NCI-H187 (cell line): Measurements from ENCODE around the gene PRRC1.
"Not testable (repeated sequence)": the region's sequence is repeated elsewhere in the genome, so short reads cannot be mapped to it uniquely, and the experiment has no call there.

Source experiments
- DNase-seq, 2 experiments: peaks; one replicate each; lab custom pipeline; 2025; lab: John Stamatoyannopoulos, UW

Gene PRRC1

DNA sequence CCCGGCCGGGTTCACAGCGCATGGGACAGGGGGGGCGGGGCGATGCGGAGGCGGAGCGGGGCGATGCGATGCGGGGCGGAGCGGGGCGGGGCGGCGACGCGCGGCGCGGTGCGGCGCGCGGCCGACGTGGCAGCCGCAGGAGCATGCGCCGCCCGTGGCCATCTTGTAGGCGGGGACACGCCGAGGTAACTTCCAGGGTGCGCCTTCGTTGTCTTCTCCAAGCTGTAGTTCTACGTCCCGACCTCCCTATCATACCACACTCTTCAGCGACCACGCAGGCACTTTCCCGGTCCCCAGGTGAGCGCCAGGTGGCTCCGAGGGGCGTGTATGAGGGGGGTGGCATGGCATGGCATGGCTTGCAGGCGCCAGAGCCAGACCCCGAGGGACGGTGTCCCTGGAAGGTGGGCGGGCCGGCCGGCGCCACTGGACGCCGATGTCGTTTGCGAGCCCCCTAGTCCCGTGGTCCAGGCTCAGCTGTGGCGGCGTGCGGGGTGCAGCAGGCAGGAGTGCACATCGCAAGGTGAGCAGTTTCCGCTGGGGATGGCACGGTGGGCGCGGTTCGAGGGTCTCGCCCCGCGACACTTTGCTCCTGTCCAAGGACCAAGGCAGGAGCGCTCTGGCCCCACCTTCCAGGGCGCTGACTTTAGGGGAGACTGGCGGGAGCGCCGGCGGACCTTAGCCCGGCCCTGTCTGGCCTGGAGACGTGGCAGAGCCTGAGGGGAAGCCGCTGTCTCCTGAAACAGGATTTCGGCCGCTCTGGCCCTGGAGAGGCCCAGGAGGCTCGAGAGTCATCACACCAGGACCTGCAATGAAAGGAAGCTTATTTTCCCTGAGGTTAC, at the start of gene PRRC1:
Gene PRRC1 (plus strand): TSS at position 161 of the 839 bp plus-strand sequence. CDS start 5,840 bp downstream, outside the sequence.
- DNase-seq, result peak; percentile 9 to 49

DNA sequence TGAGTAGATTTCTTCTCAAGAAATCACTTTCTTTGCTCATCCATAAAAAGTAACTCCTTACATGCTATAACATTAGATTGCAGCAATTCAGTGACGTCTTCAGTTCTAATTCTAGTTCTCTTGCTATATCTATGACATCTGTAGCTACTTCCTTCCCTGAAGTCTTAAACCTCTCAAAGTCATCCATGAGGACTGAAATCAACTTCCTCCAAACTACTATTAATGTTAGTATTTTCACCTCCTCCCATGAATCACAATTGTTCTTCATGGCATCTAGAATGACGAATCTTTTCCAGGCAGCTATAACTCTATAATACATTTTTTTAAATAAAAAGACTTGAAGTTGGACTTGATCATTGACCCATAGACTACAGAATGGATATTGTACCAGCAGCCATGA, 46.2 kb upstream of the PRRC1 start:
- no peak for DNase-seq

DNA sequence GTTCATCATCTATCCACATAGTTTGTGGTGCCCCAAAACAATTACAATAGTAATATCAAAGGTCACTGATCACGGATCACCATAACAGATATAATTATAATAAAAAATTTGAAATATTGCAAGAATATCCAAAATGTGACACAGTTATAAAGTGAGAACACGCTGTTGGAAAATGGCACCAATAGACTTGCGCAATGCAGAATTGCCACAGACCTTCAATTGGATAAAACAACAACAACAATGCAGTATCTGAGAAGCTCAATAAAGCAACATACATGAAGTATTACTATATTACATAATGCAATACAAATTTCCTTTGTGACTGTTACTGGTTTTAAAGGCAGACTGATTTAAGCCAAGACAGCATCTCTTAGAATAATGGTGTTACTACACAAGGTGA, 44.7 kb upstream of the PRRC1 start:
- no peak for DNase-seq

DNA sequence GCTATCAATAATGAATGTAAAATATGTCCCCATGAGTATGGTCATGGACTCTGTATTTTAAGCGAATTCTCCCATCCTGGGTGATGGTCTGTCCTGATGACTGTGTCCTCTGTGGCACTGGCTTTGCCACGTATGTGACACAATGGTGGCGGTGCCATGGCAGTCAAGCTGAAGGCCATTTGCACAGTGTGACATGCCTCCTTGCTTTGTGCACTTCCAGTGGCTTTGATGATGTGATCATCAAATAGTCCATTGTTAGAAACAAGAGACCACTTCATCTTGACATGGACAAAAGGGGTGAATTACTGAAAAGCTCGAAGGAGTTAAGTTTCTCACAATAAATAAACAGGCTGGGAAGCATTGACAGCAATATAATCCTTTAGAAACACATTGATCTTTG, 31.0 kb upstream of the PRRC1 start:
- no peak for DNase-seq

DNA sequence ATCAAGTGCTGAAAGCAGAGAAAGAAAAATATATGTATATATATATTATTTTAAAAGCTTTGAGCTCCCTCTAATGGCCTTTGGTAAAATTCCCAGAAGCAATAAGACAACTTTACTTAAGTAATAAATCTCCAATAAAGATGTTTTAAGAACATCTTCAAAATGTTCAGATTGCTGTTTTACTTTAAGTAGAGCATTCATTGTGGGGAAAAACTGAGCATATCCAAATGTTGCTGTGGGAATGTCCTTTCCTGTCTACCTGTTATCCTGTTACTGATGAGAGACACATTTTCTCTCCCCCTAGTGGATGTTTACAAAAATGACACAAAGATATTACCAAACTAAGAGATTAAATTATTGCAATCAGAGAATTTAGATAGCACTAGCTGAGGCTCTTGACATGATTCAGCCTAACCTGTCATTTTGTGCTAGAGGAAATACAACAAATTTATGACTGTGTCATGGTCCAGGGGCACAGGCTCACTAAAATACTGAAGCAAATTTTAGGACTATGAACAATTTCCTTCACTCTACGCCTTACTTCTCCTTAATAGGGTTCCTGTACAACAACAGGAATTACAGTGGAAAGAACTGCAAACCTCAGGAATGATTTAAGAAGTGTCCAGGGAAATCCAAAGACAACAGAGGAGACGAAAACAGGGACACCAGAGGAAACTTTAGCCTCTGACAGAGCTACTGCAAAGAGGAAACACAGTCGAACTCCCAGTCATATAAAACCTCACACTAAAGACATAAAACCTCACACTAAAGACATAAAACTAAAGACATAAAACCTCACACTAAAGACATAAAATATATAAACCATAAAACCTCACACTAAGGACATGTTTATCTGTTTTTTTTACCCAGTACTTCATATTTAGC, 24.3 kb upstream of the PRRC1 start:
- DNase-seq, result peak in 1 of 2 experiments; percentile 19

DNA sequence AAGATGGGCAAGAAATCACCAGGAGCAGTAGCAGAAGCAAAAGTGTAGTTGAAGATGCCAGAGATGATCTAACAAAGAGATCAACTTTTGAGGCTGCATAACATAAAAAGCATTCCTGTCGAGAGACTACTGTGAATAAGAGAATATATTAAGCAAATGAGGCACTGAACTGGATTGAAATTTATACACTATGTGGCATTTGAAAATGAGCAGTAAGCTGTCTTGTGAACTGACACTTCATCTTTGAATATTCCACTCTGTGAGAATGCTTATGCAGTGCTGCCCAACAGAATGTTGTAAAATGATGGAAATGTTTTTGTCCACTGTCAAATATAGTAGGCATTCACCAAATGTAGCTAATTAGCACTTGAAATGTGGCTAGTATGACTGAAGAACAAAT, 18.9 kb upstream of the PRRC1 start:
- DNase-seq, result no peak

DNA sequence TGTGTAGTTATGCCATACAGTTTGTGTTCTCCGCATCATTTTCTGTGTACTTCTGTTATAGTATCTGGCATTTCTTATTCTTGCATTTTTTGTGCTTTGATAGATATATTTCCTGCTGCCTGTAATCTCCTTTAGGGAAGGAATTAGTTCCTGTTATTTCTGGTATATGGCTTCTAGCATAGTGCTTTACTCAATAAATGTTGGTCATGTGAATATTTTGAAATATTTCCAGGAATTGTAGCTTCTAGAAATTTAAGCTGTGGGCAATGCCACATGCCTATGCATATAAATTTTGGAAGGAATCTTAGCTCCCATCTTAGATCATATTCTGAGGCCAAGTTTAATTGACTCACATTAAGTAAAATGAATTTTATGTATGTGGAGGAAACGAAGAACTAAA, 11.5 kb upstream of the PRRC1 start:
- DNase-seq, result no peak

DNA sequence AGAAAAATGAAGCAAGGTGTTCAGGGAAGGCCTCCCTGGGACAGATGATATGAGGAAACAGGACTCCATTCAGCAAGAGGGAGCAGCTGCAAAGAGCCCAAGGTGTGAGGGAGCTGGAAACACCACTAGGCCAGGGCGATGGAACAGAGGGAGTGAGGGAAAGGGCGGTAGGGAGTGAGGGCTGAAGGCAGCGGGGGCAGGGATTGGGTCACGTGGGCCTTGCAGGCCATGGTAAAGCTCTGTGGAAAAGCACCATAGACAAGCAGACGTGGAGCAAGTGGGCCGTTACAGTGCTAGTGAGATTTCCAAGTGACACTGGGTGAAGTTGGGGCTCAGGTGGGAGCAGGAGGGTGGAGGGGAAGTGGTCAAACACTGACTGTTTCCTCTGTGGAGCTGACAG, 10.8 kb upstream of the PRRC1 start:
- DNase-seq, result no peak

DNA sequence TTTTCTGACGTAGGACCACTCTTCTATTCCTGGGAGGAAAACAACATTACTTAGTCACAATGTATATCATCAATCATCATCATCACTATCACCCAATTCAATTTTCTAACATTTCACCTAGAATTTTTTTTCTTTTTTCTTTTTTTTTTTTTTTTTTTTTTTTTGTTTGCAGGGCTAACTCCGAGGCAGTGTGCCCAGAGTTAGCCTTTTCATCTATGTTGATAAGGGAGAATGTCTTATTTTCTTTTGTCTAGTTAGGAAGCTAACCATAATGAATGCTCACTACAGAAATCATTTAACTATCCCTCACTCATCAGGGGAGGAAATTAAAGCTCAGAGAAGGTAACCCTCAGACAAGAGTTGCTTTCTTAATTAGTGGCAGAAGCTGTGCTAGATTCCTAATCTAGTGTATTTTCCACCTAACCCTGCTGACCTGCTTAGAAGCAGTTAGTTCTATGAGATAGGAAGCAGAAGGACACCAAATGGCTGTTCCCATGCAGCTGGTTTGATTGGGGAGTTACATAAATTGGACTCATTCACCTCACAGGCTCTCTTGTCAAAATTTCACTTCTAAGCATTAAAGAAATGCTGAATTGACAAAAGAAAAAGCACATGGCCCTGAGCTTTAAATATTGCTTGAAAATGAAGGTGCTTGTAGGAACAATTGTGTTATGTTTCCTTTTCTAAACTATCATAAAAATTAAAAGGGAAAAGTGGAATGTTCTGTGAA, 8.6 kb upstream of the PRRC1 start:
- no peak for DNase-seq

DNA sequence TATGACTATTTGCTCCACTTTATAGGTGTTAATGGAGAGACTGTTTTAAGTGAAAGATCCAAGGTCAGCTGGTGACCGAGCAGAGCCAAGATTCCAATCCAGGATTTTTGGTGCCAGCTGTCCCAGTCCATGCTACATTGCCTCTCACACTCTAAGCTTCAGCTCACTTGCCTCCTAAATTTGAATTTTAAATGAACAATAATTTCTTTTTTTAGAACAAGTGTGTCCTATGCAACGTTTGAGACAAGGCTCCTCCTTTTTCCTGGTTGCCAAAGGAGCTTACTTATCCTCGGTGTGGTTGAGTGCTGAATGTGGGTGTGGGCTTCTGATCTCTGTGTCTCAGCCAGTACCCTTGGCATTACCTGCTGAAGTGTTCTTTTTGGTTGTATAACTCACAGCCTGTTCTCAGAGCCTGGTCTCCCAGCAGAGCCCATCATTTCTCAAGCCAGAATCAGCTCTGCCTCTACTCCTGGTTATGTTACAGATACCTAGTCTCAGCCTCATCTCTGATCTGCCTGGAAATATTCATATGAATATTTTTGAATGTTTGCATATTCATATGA, 4.0 kb upstream of the PRRC1 start:
- DNase-seq, result no peak

DNA sequence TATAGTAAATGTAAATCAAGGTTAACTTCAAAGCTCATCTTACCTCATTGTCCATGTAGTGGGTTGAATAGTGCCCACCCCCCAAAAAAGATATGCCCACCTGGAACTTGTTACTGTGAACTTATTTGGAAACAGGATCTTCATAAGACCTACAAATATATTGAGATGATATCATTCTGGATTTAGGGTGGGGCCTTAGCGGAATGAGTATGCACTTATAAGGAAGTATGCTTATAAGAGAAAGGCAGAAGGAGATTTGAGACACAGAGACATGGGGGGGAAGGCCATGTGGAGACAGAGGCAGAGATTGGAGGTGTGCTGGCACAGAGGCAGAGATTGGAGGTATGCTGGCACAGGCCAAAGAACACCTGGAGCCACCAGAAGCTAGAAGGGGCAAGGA, 2.6 kb upstream of the PRRC1 start:
- DNase-seq, result no peak

DNA sequence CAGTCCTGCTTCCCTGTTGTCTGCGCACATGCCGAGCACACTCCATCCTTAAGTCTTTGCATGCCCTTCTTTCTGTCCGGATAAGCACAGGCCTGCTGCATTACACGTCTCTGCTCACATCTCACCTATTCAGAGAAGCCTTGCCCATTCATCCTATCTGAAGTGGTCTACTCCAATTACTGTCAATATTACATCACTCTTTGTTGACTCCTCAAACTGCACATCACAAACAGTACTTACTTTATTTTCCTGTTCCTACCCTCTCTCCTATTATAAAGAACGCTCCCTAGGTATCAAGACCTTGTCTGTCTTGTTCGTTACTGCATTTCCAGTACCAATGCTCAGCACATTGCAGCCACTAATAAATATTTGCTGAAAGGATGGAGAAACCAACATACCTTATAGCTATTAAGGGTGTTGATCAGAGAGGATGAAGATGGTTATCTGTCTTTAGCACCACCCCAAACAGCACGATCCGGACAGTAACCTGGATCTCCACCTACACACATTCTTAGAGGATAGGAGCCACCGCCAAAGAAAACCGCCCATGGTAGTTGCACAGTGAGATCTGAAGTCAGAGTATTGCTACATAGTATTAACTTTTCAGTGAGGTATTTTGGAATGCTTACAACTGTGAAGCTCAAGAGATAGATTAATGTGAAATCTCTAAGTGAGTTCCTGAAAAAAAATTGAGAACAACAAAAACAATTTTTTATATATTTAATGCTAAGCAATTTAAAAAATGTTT, 1.6 kb upstream of the PRRC1 start:
- DNase-seq, result no peak

DNA sequence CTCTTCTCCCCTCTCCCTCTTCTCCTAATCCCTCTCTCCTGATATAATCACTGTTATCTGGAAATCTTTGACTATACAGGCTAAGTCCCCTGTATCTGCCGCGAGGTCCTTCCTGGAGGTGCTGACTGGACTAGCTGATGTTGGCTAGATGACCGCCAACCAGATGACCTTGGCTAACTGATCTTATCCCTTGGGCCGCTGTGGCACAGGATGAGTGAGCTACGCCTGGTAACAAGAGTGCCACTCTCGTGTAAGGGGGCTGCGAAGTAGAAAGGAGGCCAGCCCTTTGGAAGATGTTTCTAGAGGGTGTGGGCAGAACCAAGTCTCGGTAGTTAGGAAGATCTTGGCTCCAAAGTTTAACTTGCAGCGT, 345 bp upstream of the PRRC1 start:
- DNase-seq, result no peak

DNA sequence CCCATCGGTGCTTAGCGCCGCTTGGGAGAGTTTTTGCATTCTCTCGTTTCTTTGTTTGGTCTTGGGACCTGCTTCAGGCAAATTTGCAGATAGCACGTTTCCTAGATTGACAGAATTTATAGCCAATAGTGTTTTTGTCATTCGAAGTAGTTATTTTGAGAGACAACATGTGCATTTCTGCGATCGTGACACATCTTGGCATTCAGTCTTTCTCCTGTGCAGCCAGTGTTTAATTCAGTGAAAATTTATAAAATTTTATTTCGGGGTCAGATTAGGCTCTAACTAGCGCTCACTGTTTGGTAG, 830 bp downstream of the PRRC1 start:
- DNase-seq, result no peak

DNA sequence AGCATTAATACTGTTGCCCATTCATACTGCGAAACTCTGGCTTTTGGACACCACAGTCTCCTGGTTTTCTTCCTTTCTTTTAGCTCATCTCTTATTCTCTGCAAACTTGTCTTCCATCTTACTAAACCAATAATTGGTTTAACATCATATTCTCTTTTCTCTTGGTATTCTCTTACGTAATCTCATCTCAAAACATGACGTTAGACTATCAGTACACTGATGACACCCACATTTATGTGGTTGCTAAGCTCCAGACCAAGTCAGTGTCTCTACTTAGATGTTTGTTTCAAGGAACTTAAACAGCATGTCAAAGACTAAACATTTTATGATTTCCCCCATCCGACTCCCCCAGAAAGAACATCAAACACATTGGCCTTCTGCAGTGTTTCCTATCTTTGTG, 2.1 kb downstream of the PRRC1 start:
- no peak for DNase-seq

DNA sequence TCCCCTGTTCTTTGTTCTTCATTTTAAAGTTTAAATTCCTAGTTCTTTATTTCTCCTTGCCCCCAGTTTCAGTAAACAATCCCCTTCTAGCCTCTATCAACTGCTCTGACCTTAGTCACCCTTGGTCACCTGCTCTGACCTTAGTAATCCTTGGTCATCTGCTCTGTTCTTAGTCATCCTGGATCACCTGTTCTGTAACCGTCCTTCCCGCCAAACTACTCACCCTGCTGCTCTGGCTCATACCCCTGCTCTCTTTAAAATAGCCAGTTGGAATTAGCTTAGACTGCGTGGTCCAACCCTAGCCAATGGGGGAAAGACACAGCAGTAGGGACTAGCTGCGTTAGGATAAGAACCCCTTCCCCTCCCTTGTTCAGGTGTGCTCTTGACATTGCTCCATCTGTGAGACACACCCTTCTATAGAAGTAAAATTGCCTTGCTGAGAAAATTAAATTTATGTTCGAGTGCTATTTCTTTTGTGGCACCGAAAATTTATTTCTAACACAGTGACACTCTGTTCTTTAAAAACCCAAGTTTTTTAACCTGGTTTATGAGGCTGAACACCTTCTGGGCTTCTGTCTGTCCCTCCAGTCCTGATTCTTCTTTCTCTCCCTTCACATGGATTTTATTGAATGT, 3.8 kb downstream of the PRRC1 start:
- no peak for DNase-seq

DNA sequence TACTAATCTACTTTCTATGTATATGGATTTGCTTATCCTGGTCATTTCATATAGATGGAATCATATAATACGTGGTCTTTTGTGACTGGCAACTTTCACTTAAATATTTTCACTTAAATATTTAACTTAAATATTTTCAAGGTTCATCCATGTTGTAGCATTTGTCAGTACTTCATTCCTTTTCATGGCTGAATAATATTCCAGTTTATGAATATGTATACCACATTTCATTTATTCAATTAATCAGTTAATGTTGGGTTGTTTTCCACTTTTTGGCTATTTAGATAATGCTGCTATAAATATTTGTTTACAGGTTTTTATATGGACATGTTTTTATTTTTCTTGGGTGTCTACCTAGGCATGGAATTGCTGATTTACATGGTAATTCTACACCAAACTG, 7.7 kb downstream of the PRRC1 start:
- DNase-seq, result no peak

DNA sequence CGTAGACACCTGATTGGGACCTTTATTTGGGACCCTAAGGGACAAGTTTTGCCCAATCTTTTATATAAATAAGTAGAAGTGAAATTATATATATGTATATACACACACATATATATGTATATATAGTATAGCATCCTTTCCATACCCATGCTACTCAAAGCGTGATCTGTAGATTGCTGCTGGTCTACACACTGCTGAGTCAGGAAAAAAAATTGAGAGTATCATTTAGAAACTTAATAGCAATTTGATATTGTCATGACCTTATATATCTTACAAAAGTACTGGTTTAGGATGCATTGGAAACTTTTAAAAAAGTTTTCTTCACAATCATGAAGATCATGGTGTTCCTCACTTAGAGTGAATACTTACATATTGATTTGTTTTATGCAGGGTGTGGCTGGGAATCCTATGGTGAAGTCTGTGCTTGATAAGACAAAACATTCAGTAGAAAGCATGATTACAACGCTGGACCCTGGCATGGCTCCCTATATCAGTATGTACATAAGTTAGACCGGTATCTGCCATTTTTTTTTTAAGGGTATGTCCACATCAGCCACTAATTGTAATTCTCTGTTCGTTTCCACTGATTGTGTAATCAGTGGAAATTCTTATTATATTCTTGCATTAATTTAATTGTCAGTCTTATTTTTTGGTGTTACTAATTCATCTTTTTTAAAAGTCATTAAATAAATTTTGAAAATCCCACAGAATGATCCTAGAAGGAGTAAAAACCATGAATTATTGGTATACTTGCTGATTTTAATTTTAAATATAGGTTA, 12.7 kb downstream of the PRRC1 start:
- no peak for DNase-seq

DNA sequence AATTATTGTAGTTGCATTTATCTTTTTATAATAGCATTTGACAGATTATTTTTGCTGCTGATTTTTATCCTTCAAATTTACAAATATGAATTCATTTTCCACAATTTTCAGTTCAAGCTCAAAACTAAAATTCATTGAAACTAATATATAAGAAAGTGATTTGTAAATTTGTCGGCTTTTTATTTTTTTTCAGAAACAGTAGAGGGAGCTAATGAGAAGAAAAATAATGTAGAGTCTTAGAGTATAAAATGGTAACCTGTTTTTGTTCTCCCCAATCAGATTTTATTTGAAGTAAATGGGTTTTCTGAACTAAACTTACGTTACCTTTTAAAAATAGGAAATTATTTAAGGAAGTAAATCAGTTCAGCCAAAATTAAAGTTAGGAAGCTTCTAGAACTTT, 19.2 kb downstream of the PRRC1 start:
- no peak for DNase-seq

DNA sequence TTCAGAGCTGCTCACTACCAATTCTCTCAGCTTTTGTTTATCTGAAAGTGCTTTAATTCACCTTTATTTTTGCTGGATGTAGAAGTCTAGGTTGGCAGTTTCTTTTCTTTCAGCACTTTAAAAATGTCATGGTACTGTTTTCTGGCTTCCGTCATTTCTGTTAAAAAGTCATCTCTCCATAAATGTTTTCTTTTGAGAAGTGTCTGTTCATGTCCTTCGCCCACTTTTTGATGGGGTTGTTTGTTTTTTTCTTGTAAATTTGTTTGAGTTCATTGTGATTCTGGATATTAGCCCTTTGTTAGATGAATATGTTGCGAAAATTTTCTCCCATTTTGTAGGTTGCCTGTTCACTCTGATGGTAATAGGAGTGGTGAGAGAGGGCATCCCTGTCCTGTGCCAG, 23.1 kb downstream of the PRRC1 start:
- DNase-seq, result not testable (repeated sequence)
